H1 (cell line): Measurements from ENCODE around the gene AMOTL2. TPM values are rescaled to one million over a fixed set of nuclear protein-coding genes. Genes with fewer than 3 reads are reported as not detected.

Experiments
- CTCF ChIA-PET: fragments of 300-600 bp; sonication (Branson Sonifier 250); formaldehyde crosslinking; loops from one replicate; lab custom pipeline; 2021; ENCODE audit not compliant: partially characterized antibody; lab: Charles Lee
- POLR2A ChIA-PET: fragments of 300-600 bp; sonication (Branson Sonifier 250); formaldehyde crosslinking; loops from one replicate; lab custom pipeline; 2021; ENCODE audit warnings: inconsistent platforms; ENCODE audit not compliant: partially characterized antibody; lab: Charles Lee
- DNase-seq, 2 experiments: peaks; one replicate each; pipeline versions ENCODE4 v3.0.0 to v3.0.0-alpha.2; 2010 to 2022; ENCODE audit warnings: low spot score in 2 of 2, low read depth in 1 of 2, mixed read lengths in 1 of 2
- FAIRE-seq: peaks from 2 replicates; lab custom pipeline; 2011; peaks lifted over from hg19 to GRCh38; lab: Jason Lieb, UNC
- H2AFZ ChIP-seq: 2 replicates; pipeline ENCODE4 v1.8.1; 2012; ENCODE audit warnings: low read length, inconsistent platforms
- H2AK5ac ChIP-seq: 2 replicates; pipeline ENCODE4 v1.6.1; 2013; ENCODE audit warnings: low read depth, low read length
- H2BK120ac ChIP-seq: replicated peaks from 2 replicates; pipeline ENCODE3; 2013; ENCODE audit warnings: low read depth, low read length, inconsistent platforms
- H2BK12ac ChIP-seq: 2 replicates; pipeline ENCODE4 v1.6.1; 2013; ENCODE audit warnings: low read depth, low read length
- H2BK15ac ChIP-seq: 2 replicates; pipeline ENCODE4 v1.6.1; 2013; ENCODE audit warnings: low read length
- H2BK20ac ChIP-seq: 2 replicates; pipeline ENCODE4 v1.6.1; 2013; ENCODE audit warnings: low read length
- H2BK5ac ChIP-seq: 2 replicates; pipeline ENCODE4 v1.6.1; 2013; ENCODE audit warnings: low read depth, low read length
- H3K14ac ChIP-seq: 2 replicates; pipeline ENCODE4 v1.6.1; 2013; ENCODE audit warnings: inconsistent platforms; ENCODE audit not compliant: insufficient read length
- H3K18ac ChIP-seq: 2 replicates; pipeline ENCODE4 v1.6.1; 2013; ENCODE audit warnings: low read length; ENCODE audit errors: extremely low read depth
- H3K23ac ChIP-seq: 2 replicates; pipeline ENCODE4 v1.6.1; 2013; ENCODE audit warnings: inconsistent platforms; ENCODE audit not compliant: insufficient read length
- H3K23me2 ChIP-seq: 2 replicates; pipeline ENCODE4 v1.6.1; 2013; ENCODE audit warnings: low read depth, low read length
- H3K27ac ChIP-seq: 2 replicates; pipeline ENCODE4 v1.6.1; 2011; ENCODE audit warnings: low read depth, low read length, inconsistent platforms
- H3K27me3 ChIP-seq, 4 experiments: replicated peaks in 1 of 4; 1 replicate in 1 of 4; 2 replicates in 3 of 4; pipeline versions ENCODE4 v1.6.1 to v1.8.1; 2011 to 2013; ENCODE audit warnings: low read length in 3 of 4, mild to moderate bottlenecking in 3 of 4, inconsistent platforms in 2 of 4, mixed read lengths in 2 of 4, moderate library complexity in 1 of 4; ENCODE audit not compliant: control insufficient read depth in 3 of 4, insufficient read depth in 3 of 4; ENCODE audit errors: extremely low read depth in 1 of 4
- H3K36me3 ChIP-seq, 4 experiments: 2 replicates each; pipeline versions ENCODE4 v1.6.1 to v1.8.1; 2011 to 2013; ENCODE audit warnings: mild to moderate bottlenecking in 4 of 4, low read length in 3 of 4, moderate library complexity in 2 of 4, control low read depth in 1 of 4, inconsistent platforms in 1 of 4; ENCODE audit not compliant: insufficient read depth in 4 of 4, control insufficient read depth in 2 of 4
- H3K4ac ChIP-seq: replicated peaks from 2 replicates; pipeline ENCODE3; 2013; ENCODE audit warnings: low read length, low read depth, mixed read lengths, inconsistent platforms; ENCODE audit not compliant: insufficient read length
- H3K4me1 ChIP-seq, 4 experiments: replicated peaks in 1 of 4; 1 replicate in 1 of 4; 2 replicates in 3 of 4; pipeline versions ENCODE4 v1.6.1 to v1.8.1; 2011 to 2013; ENCODE audit warnings: low read length in 3 of 4, inconsistent platforms in 2 of 4, mixed read lengths in 1 of 4; ENCODE audit not compliant: insufficient read depth in 4 of 4, control insufficient read depth in 3 of 4
- H3K4me2 ChIP-seq, 2 experiments: 2 replicates each; pipeline versions ENCODE4 v1.6.1 to v1.8.1; 2011 to 2013; ENCODE audit warnings: low read depth in 2 of 2, low read length in 2 of 2, control low read depth in 1 of 2, inconsistent platforms in 1 of 2, mild to moderate bottlenecking in 1 of 2; ENCODE audit not compliant: insufficient read depth in 1 of 2
- H3K4me3 ChIP-seq, 4 experiments: fragments of 200-600, 300-600 bp in 1 of 4; sonication (generic), shearing (Covaris generic), sonication (Bioruptor Twin) in 1 of 4; 2 replicates each; pipeline versions ENCODE4 v1.5.1 to v1.8.1; 2011 to 2016; ENCODE audit warnings: low read length in 4 of 4, low read depth in 3 of 4, control low read depth in 2 of 4, inconsistent platforms in 2 of 4, mild to moderate bottlenecking in 2 of 4, mixed read lengths in 1 of 4, moderate library complexity in 1 of 4; ENCODE audit not compliant: insufficient read depth in 2 of 4; ENCODE audit errors: extremely low read depth in 1 of 4
- H3K56ac ChIP-seq: replicated peaks from 2 replicates; pipeline ENCODE3; 2013; ENCODE audit warnings: low read depth, mild to moderate bottlenecking, mixed read lengths, low read length, inconsistent platforms; ENCODE audit not compliant: insufficient read length
- H3K79me1 ChIP-seq: 2 replicates; pipeline ENCODE4 v1.6.1; 2013; ENCODE audit warnings: low read depth, low read length, control low read depth
- H3K79me2 ChIP-seq, 2 experiments: 2 replicates each; pipeline versions ENCODE4 v1.6.1 to v1.8.1; 2012 to 2013; ENCODE audit warnings: low read length in 2 of 2, mild to moderate bottlenecking in 2 of 2, inconsistent platforms in 1 of 2; ENCODE audit not compliant: insufficient read depth in 2 of 2, control insufficient read depth in 1 of 2
- H3K9ac ChIP-seq, 4 experiments: replicated peaks in 1 of 4; 1 replicate in 1 of 4; 2 replicates in 3 of 4; pipeline versions ENCODE4 v1.6.1 to v1.8.1; 2011 to 2013; ENCODE audit warnings: low read depth in 3 of 4, low read length in 3 of 4, control low read depth in 2 of 4, mild to moderate bottlenecking in 2 of 4, moderate library complexity in 2 of 4, inconsistent platforms in 1 of 4; ENCODE audit errors: extremely low read depth in 1 of 4
- H3K9me3 ChIP-seq, 2 experiments: 2 replicates each; pipeline versions ENCODE4 v1.6.1 to v1.8.1; 2012 to 2013; ENCODE audit warnings: mild to moderate bottlenecking in 2 of 2, moderate library complexity in 2 of 2, control low read depth in 1 of 2, inconsistent platforms in 1 of 2, low read depth in 1 of 2, low read length in 1 of 2, mixed read lengths in 1 of 2; ENCODE audit not compliant: insufficient read depth in 2 of 2
- H4K20me1 ChIP-seq, 2 experiments: replicated peaks in 1 of 2; 2 replicates each; pipeline versions ENCODE3 to v1.8.1; 2011 to 2013; ENCODE audit warnings: inconsistent platforms in 2 of 2, low read length in 2 of 2, mild to moderate bottlenecking in 1 of 2; ENCODE audit not compliant: insufficient read depth in 2 of 2, control insufficient read depth in 1 of 2
- H4K5ac ChIP-seq: 2 replicates; pipeline ENCODE4 v1.6.1; 2013; ENCODE audit warnings: low read length, low read depth, mixed read lengths, inconsistent platforms; ENCODE audit not compliant: insufficient read length
- H4K8ac ChIP-seq: 2 replicates; pipeline ENCODE4 v1.8.0; 2013; ENCODE audit warnings: mild to moderate bottlenecking, moderate library complexity, low read length, inconsistent platforms; ENCODE audit not compliant: insufficient read depth; ENCODE audit errors: extremely low read depth
- H4K91ac ChIP-seq: replicated peaks from 2 replicates; pipeline ENCODE3; 2013; ENCODE audit warnings: low read length, mixed read lengths, inconsistent platforms; ENCODE audit not compliant: insufficient read length
- CBX5 ChIP-seq: fragments of 300-800, 300-1000 bp; sonication (generic); IDR thresholded peaks from 2 replicates; pipeline ENCODE4 v1.7.1; 2016; ENCODE audit warnings: antibody characterized with exemption, low read length, low read depth
- CHD1 ChIP-seq: IDR thresholded peaks from 2 replicates; pipeline ENCODE4 v1.6.1; 2012; ENCODE audit warnings: low read depth, low read length, improper control_type of control experiment
- CTCF ChIP-seq, 3 experiments: IDR thresholded peaks; 1 replicate in 2 of 3; 2 replicates in 1 of 3; pipeline versions ENCODE4 v1.5.1 to v1.6.1; 2011; ENCODE audit warnings: low read length in 3 of 3, mild to moderate bottlenecking in 3 of 3, inconsistent platforms in 2 of 3, low read depth in 1 of 3, moderate library complexity in 1 of 3; ENCODE audit not compliant: insufficient read depth in 1 of 3; ENCODE audit errors: control extremely low read depth in 1 of 3
- EGR1 ChIP-seq: IDR thresholded peaks from 2 replicates; pipeline ENCODE4 v1.6.1; 2011; ENCODE audit warnings: low read depth, low read length, borderline replicate concordance
- EP300 ChIP-seq, 2 experiments: IDR thresholded peaks; 1 replicate in 1 of 2; 2 replicates in 1 of 2; pipeline ENCODE4 v1.6.1; 2011 to 2012; ENCODE audit warnings: low read depth in 2 of 2, low read length in 2 of 2, mild to moderate bottlenecking in 2 of 2, borderline replicate concordance in 1 of 2, inconsistent platforms in 1 of 2, moderate library complexity in 1 of 2
- KDM5A ChIP-seq: fragments of 200-600 bp; IDR thresholded peaks from 2 replicates; pipeline ENCODE4 v1.7.1; 2012; ENCODE audit warnings: mild to moderate bottlenecking, low read length, inconsistent platforms, mixed read lengths
- MAX ChIP-seq: IDR thresholded peaks from 2 replicates; pipeline ENCODE4 v1.6.1; 2012; ENCODE audit warnings: inconsistent platforms
- SIRT6 ChIP-seq: IDR thresholded peaks from one replicate; pipeline ENCODE4 v1.7.1; 2012; ENCODE audit warnings: low read length, inconsistent platforms
- WGBS, 2 experiments: shearing (Covaris generic) in 1 of 2; methylation state at CpG; one replicate each; pipeline versions ENCODE4 v1.1.6 to v1.1.7; 2013 to 2015; ENCODE audit warnings: low lambda C conversion rate in 2 of 2, mixed read lengths in 2 of 2, inconsistent platforms in 1 of 2, low coverage in 1 of 2, missing lambda C conversion rate in 1 of 2; ENCODE audit not compliant: insufficient replicate concordance in 2 of 2, insufficient coverage in 1 of 2, insufficient read length in 1 of 2; ENCODE audit errors: extremely low coverage in 1 of 2, missing lambda C conversion rate in 1 of 2; 5-methylcytosine and 5-hydroxymethylcytosine counted together
- polyA plus RNA-seq, 7 experiments: library from polyadenylated mRNA; depleted of rRNA in 3 of 7; stranded (reverse) in 5 of 7; unstranded in 2 of 7; fragments of >200 nt in 5 of 7; fragments of 200-250 nt in 2 of 7; gene quantifications; 1 replicate in 5 of 7; 2 replicates in 1 of 7; 4 replicates in 1 of 7; pipeline versions ENCODE4 v1.2.1 to v1.2.3, GENCODE V29; 2011 to 2013; ENCODE audit warnings: missing spikeins in 2 of 7, mixed read lengths in 2 of 7
- total RNA-seq: library from RNA; stranded (reverse); fragmentation: NEBNext Ultra II Directional; extraction: Animal tissue kit (Norgen Biotek cat#: 25700); gene quantifications from 2 replicates; pipeline ENCODE4 v1.2.1, GENCODE V29; 2021

The AMOTL2 gene
- total and polyA plus RNA-seq, 2 of the 8 experiments (the other 6 are each of a cell fraction or from before 2014, with no cell fraction given) = 19.0 to 63.7 TPM

- H3K4me3 ChIP-seq = no peak overlapping the region; a peak in 1 of 8 replicates
- no peaks in the 10 kb centered on the region for H3K79me2 ChIP-seq
- peak overlapping the region; percentile 19 for H3K4ac ChIP-seq
- peak overlapping the region; percentile 63 for H4K91ac ChIP-seq
- no peak overlapping the region for H3K23ac ChIP-seq
- H3K4me1 ChIP-seq = peaks cover 14 to 33% (median 22%) of the 10 kb centered on the region in 4 experiments
- peak overlapping the region; percentile 61; the same call in 1 of the 2 replicates for H2BK15ac ChIP-seq
- H4K8ac ChIP-seq = peak overlapping the region; percentile 62
- peak overlapping the region; percentile 82; the same call in 1 of the 2 replicates for H2BK20ac ChIP-seq
- peak overlapping the region in 1 of 2 experiments; percentile 47; a peak in 3 of 4 replicates for H3K4me2 ChIP-seq
- 85% methylated on average over 6 of the region's 6 CpGs; no CpG with 5 or more reads in 1 of the 2 experiments for WGBS, 2 experiments
- no peaks in the 10 kb centered on the region for H4K20me1 ChIP-seq
- FAIRE-seq (no peak), DNase-seq (no peak)
- peak overlapping the region; percentile 64; the same call in 1 of the 2 replicates for H2BK5ac ChIP-seq
- H3K14ac ChIP-seq = no peak overlapping the region
- H2BK12ac ChIP-seq = peak overlapping the region; percentile 64; the same call in 1 of the 2 replicates
- H3K9ac ChIP-seq = no peak overlapping the region
- H4K5ac ChIP-seq = no peak overlapping the region
- POLR2A ChIA-PET = interaction anchor here (0.6 to 43.9 kb wide), 8 partner anchors 8 to 152 kb away, joined by 3 to 1731 read pairs (median 4); partner anchors contain the start of gene AMOTL2
- no peaks in the 10 kb centered on the region for H3K27me3 ChIP-seq
- no peaks in the 10 kb centered on the region for H3K9me3 ChIP-seq
- H2AK5ac ChIP-seq = no peak overlapping the region
- H3K23me2 ChIP-seq = no peaks in the 10 kb centered on the region
- H2BK120ac ChIP-seq = no peak overlapping the region
- peak overlapping the region; percentile 38 for H3K18ac ChIP-seq
- CTCF ChIA-PET = interaction anchor here (0.6 to 6.0 kb wide), 16 partner anchors 9 to 149 kb away, joined by 3 to 31 read pairs (median 3); partner anchors contain the start of gene RYK
- H3K36me3 ChIP-seq = no peaks in the 10 kb centered on the region
- H2AFZ ChIP-seq = no peak overlapping the region
- no peak overlapping the region for H3K56ac ChIP-seq
- no peak overlapping the region for H3K27ac ChIP-seq
- H3K79me1 ChIP-seq = no peaks in the 10 kb centered on the region
- TF ChIP-seq KDM5A (no peak), CHD1 (no peak), SIRT6 (no peak), EP300 (IDR thresholded peaks at IDR 0.05; ENCODE audit: borderline replicate concordance in 1 of 2, low read depth in 2 of 2, low read length in 2 of 2) (no peak), EGR1 (no peak), MAX (no peak), CBX5 (no peak), CTCF (IDR thresholded peaks at IDR 0.05; ENCODE audit: control extremely low read depth in 1 of 3, insufficient read depth in 1 of 3, low read depth in 1 of 3, low read length in 3 of 3) (no peak)
These were observed 43.1 kb downstream of the AMOTL2 start for GRCh38 chr3:134330883-134331810.
